Mammary epithelial cell (primary cell): Measurements from ENCODE around the gene TMX2.

Experiments used
- CTCF ChIP-seq, 2 donors: IDR thresholded peaks in 1 of 2; conservative IDR thresholded peaks in 1 of 2; 2 replicates each; pipeline ENCODE4 v1.5.1; 2011 to 2012; ENCODE audit warnings: inconsistent platforms in 2 of 2, low read length in 2 of 2, mild to moderate bottlenecking in 2 of 2, control low read depth in 1 of 2, low read depth in 1 of 2; ENCODE audit not compliant: insufficient read depth in 1 of 2; ENCODE audit errors: extremely low read depth in 1 of 2
- EZH2 ChIP-seq: IDR thresholded peaks from 2 replicates; pipeline ENCODE4 v1.6.1; 2012; ENCODE audit warnings: low read length, inconsistent platforms, borderline replicate concordance

- no peak for TF ChIP-seq CTCF (conservative IDR thresholded peaks at IDR 0.05 in 1 of 2, IDR thresholded peaks at IDR 0.05 in 1 of 2; ENCODE audit: extremely low read depth in 1 of 2, insufficient read depth in 1 of 2, low read depth in 1 of 2, low read length in 2 of 2)
- no peak for TF ChIP-seq EZH2
Observed at GRCh38 chr11:57709802-57710367, 2.5 kb upstream of the TMX2 start.
